IMR-90 (cell line): ENCODE measurements around the gene LGALSL. TPM values are rescaled to one million over a fixed set of nuclear protein-coding genes. Genes with fewer than 3 reads are reported as not detected.
A peak's percentile ranks its signal among the peaks of the same experiment; 100 is the strongest.

Experiments used
- ATAC-seq: fragments of 200-7000 bp; cut with Tn5 transposase; 2 replicates; pipeline ENCODE4 v1.9.1; 2020; ENCODE audit warnings: low read depth, mild to moderate bottlenecking, moderate library complexity
- BruUV-seq: library from RNA; stranded (reverse); fragments of 400-500 nt; replicated peaks from 2 replicates; lab custom pipeline; 2021; lab: Mats Ljungman, UMichigan
- CTCF ChIA-PET: fragments of 300-600 bp; formaldehyde crosslinking; extraction: SDS; loops from one replicate; lab custom pipeline; 2021; ENCODE audit warnings: antibody characterized with exemption; lab: Yijun Ruan, JAX
- POLR2A ChIA-PET: fragments of 300-600 bp; sonication (Branson Sonifier 250); formaldehyde crosslinking; loops from one replicate; lab custom pipeline; 2022; ENCODE audit warnings: antibody characterized with exemption; ENCODE audit not compliant: unreplicated experiment; lab: Charles Lee
- DNase-seq: peaks from one replicate; pipeline ENCODE4 v3.0.0; 2013
- H2AFZ ChIP-seq: replicated peaks from 2 replicates; pipeline ENCODE3; 2013; ENCODE audit warnings: low read length, mild to moderate bottlenecking; ENCODE audit not compliant: poor library complexity
- H2AK5ac ChIP-seq: 2 replicates; pipeline ENCODE4 v1.6.1; 2013; ENCODE audit warnings: low read depth, low read length, inconsistent platforms
- H2AK9ac ChIP-seq: replicated peaks from 2 replicates; pipeline ENCODE3; 2013; ENCODE audit warnings: mild to moderate bottlenecking, low read depth, low read length, moderate library complexity; ENCODE audit not compliant: poor library complexity
- H2BK120ac ChIP-seq: 2 replicates; pipeline ENCODE4 v1.6.1; 2013; ENCODE audit warnings: low read depth, low read length, inconsistent platforms
- H2BK15ac ChIP-seq: 3 replicates; pipeline ENCODE4 v1.6.1; 2013; ENCODE audit warnings: low read depth, low read length, inconsistent platforms
- H2BK20ac ChIP-seq: 2 replicates; pipeline ENCODE4 v1.6.1; 2013; ENCODE audit warnings: low read depth, mild to moderate bottlenecking, inconsistent platforms, low read length, moderate library complexity
- H2BK5ac ChIP-seq: 2 replicates; pipeline ENCODE4 v1.6.1; 2013; ENCODE audit warnings: mild to moderate bottlenecking, low read depth, low read length, inconsistent platforms; ENCODE audit not compliant: poor library complexity, severe bottlenecking
- H3K14ac ChIP-seq: replicated peaks from 2 replicates; pipeline ENCODE4 v1.6.1; 2013; ENCODE audit warnings: low read depth, low read length, inconsistent platforms
- H3K18ac ChIP-seq: 2 replicates; pipeline ENCODE4 v1.6.1; 2013; ENCODE audit warnings: low read depth, low read length, control low read depth
- H3K23ac ChIP-seq: 2 replicates; pipeline ENCODE4 v1.6.1; 2013; ENCODE audit warnings: low read depth, low read length, inconsistent platforms
- H3K27ac ChIP-seq: 2 replicates; pipeline ENCODE4 v1.5.1; 2013; ENCODE audit warnings: mild to moderate bottlenecking, control low read depth, low read length; ENCODE audit not compliant: insufficient read depth
- H3K27me3 ChIP-seq: 2 replicates; pipeline ENCODE4 v1.6.1; 2013; ENCODE audit warnings: low read length; ENCODE audit not compliant: control insufficient read depth, insufficient read depth
- H3K36me3 ChIP-seq: 2 replicates; pipeline ENCODE4 v1.6.1; 2013; ENCODE audit warnings: low read length, mixed read lengths; ENCODE audit not compliant: control insufficient read depth, insufficient read depth
- H3K4ac ChIP-seq: 2 replicates; pipeline ENCODE4 v1.6.1; 2013; ENCODE audit warnings: low read depth, low read length, inconsistent platforms
- H3K4me1 ChIP-seq: 2 replicates; pipeline ENCODE4 v1.6.1; 2013; ENCODE audit warnings: low read length, mixed read lengths; ENCODE audit not compliant: control insufficient read depth, insufficient read depth
- H3K4me2 ChIP-seq: 2 replicates; pipeline ENCODE4 v1.6.1; 2013; ENCODE audit warnings: low read depth, mild to moderate bottlenecking, control low read depth, low read length, moderate library complexity
- H3K4me3 ChIP-seq: 2 replicates; pipeline ENCODE4 v1.5.1; 2013; ENCODE audit warnings: low read depth, mild to moderate bottlenecking, control low read depth, low read length, moderate library complexity; ENCODE audit not compliant: insufficient read depth
- H3K56ac ChIP-seq: 2 replicates; pipeline ENCODE4 v1.6.1; 2013; ENCODE audit warnings: low read length, inconsistent platforms; ENCODE audit not compliant: insufficient read depth; ENCODE audit errors: extremely low read depth
- H3K79me1 ChIP-seq, 2 experiments: 2 replicates each; pipeline ENCODE4 v1.6.1; 2013; ENCODE audit warnings: low read length in 2 of 2, inconsistent platforms in 1 of 2, low read depth in 1 of 2
- H3K9ac ChIP-seq: 2 replicates; pipeline ENCODE4 v1.6.1; 2013; ENCODE audit warnings: low read depth, low read length, control low read depth
- H3K9me1 ChIP-seq: 2 replicates; pipeline ENCODE4 v1.6.1; 2013; ENCODE audit warnings: low read length, inconsistent platforms; ENCODE audit not compliant: insufficient read depth
- H3K9me3 ChIP-seq: 2 replicates; pipeline ENCODE4 v1.6.1; 2013; ENCODE audit warnings: low read length; ENCODE audit not compliant: control insufficient read depth, insufficient read depth
- H4K20me1 ChIP-seq: 2 replicates; pipeline ENCODE4 v1.6.1; 2013; ENCODE audit warnings: low read length, inconsistent platforms; ENCODE audit not compliant: insufficient read depth
- H4K5ac ChIP-seq: 2 replicates; pipeline ENCODE4 v1.6.1; 2013; ENCODE audit warnings: mild to moderate bottlenecking, low read depth, low read length, control low read depth
- H4K8ac ChIP-seq, 2 experiments: 2 replicates each; pipeline ENCODE4 v1.6.1; 2013; ENCODE audit warnings: low read depth in 2 of 2, low read length in 2 of 2, control low read depth in 1 of 2, inconsistent platforms in 1 of 2
- H4K91ac ChIP-seq: 2 replicates; pipeline ENCODE4 v1.6.1; 2013; ENCODE audit warnings: low read depth, low read length, inconsistent platforms; ENCODE audit not compliant: insufficient read depth
- CEBPB ChIP-seq: IDR thresholded peaks from 2 replicates; pipeline ENCODE4 v1.6.1; 2012; ENCODE audit warnings: low read depth, low read length, improper control_type of control experiment
- CHD1 ChIP-seq: IDR thresholded peaks from 2 replicates; pipeline ENCODE4 v1.6.1; 2012; ENCODE audit warnings: low read depth, low read length, improper control_type of control experiment
- WGBS, 2 experiments: methylation state at CpG; one replicate each; pipeline versions ENCODE4 v1.1.5 to v1.1.7; 2013; ENCODE audit warnings: missing lambda C conversion rate in 2 of 2; ENCODE audit not compliant: insufficient read length in 1 of 2; ENCODE audit errors: extremely low coverage in 2 of 2; 5-methylcytosine and 5-hydroxymethylcytosine counted together
- dilution Hi-C: fragments of 300-500 bp; cut with HindIII; formaldehyde crosslinking; loops from one replicate; pipeline ENCODE4 v1.14.3; 2018; ENCODE audit warnings: low sequenced_read_pairs; ENCODE audit not compliant: unreplicated experiment
- in situ Hi-C: fragments of 300-500 bp; cut with MboI; formaldehyde crosslinking; loops from 3 replicates; pipeline ENCODE4 v1.14.3; 2019; ENCODE audit warnings: low sequenced_read_pairs, inconsistent platforms, mixed read lengths
- intact Hi-C: fragments of 100-400 bp; cut with micrococcal nuclease; formaldehyde crosslinking; loops from 2 replicates; pipeline ENCODE4 v1.10.0; 2022
- polyA plus RNA-seq, 3 experiments: library from polyadenylated mRNA; depleted of rRNA; stranded (reverse); fragments of >200 nt; gene quantifications; 2 replicates each; pipeline ENCODE4 v1.2.3, GENCODE V29; 2012; ENCODE audit warnings: low replicate concordance in 1 of 3
- total RNA-seq: library from RNA; depleted of rRNA; stranded (reverse); fragments of >200 nt; gene quantifications from 2 replicates; pipeline ENCODE4 v1.2.3, GENCODE V29; 2012

Gene LGALSL
- total and polyA plus RNA-seq, 2 of the 4 experiments (the other 2 are of a cell fraction): 0.86 to 2.9 TPM

DNA sequence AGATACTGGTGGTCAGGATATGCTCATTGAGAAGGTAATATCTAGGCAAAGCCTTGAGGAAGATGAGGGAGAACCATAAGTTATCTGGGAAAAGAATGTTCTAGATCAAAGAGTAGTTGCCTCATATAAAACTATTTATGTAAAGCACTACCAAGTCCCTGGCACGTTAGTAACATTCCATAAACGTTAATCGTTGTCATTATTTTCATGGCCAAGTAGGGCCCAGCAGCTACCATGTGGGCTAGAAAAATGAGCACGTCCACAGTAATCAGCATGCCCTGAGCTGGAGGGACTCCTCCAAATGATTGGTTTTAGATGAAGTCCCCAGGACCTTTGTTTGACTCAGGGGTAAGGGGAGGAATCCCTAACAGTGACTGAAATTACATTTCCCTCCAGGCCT is 37.5 kb downstream of the LGALSL start:
- H4K5ac ChIP-seq: no peak overlapping the region
- H3K23ac ChIP-seq: no peak overlapping the region
- ATAC-seq: peak; percentile 42; the same call in 1 of the 2 replicates
- H2BK5ac ChIP-seq: no peak overlapping the region
- H3K56ac ChIP-seq: no peak overlapping the region
- dilution Hi-C loops (no loop called here), intact Hi-C loops (no loop called here), in situ Hi-C loops (no loop called here)
- H2BK15ac ChIP-seq: no peak overlapping the region
- no peak overlapping the region for H4K91ac ChIP-seq
- no peak overlapping the region for H2BK20ac ChIP-seq
- H2AFZ ChIP-seq: no peak overlapping the region
- H3K36me3 ChIP-seq: no peaks in the 10 kb centered on the region
- H4K8ac ChIP-seq: no peak overlapping the region
- no peak overlapping the region for H3K4me3 ChIP-seq
- 0 out of 2 replicates have a peak, but pooled peaks have one; percentile 10 for TF ChIP-seq CEBPB
- no peak for TF ChIP-seq CHD1
- no peaks in the 10 kb centered on the region for H4K20me1 ChIP-seq
- H3K4me1 ChIP-seq: peaks cover 2% of the 10 kb centered on the region; the same call in 1 of the 2 replicates
- CTCF ChIA-PET: interaction anchor here (1.2 kb wide), 1 partner anchor 442 kb away, joined by 3 read pairs; no protein-coding TSS in a partner anchor
- no peak overlapping the region for H3K14ac ChIP-seq
- DNase-seq: peak; percentile 22
- H3K4me2 ChIP-seq: no peak overlapping the region
- H3K18ac ChIP-seq: no peak overlapping the region
- peaks cover 36% of the 10 kb centered on the region for H3K27me3 ChIP-seq
- no peak overlapping the region for H3K9ac ChIP-seq
- H3K27ac ChIP-seq: no peak overlapping the region
- no peak overlapping the region for H2AK5ac ChIP-seq
- H3K4ac ChIP-seq: no peak overlapping the region
- no peak overlapping the region for H2AK9ac ChIP-seq
- H3K9me3 ChIP-seq: no peaks in the 10 kb centered on the region
- no peaks in the 10 kb centered on the region for H3K9me1 ChIP-seq
- POLR2A ChIA-PET: no interaction called here
- H2BK120ac ChIP-seq: no peak overlapping the region
- no TSS peak for BruUV-seq
- no CpG with 5 or more reads among the region's 4 CpGs for WGBS, 2 experiments
- H3K79me1 ChIP-seq: no peaks in the 10 kb centered on the region
